A549 (cell line): ENCODE measurements around the gene CPB2. TPM values are rescaled to one million over a fixed set of nuclear protein-coding genes. Genes with fewer than 3 reads are reported as not detected.
A peak's percentile ranks its signal among the peaks of the same experiment; 100 is the strongest.

ENCODE experiments used
- ATAC-seq, 2 experiments: fragments of 200-7000 bp in 1 of 2; fragments of >200 bp in 1 of 2; cut with Nextera tagmentation in 1 of 2; cut with Tn5 transposase in 1 of 2; 3 replicates each; pipeline versions ENCODE4 v1.8.0 to v1.9.1; 2018 to 2020; ENCODE audit warnings: mild to moderate bottlenecking in 1 of 2, moderate library complexity in 1 of 2
- CTCF ChIA-PET: fragments of 300-600 bp; sonication (Branson Sonifier 250); formaldehyde crosslinking; extraction: SDS; loops from one replicate; lab custom pipeline; 2021; ENCODE audit warnings: antibody characterized with exemption, inconsistent platforms; lab: Yijun Ruan, JAX
- POLR2A ChIA-PET: fragments of 350-600 bp; formaldehyde crosslinking; extraction: SDS; loops from one replicate; lab custom pipeline; 2021; ENCODE audit warnings: antibody characterized with exemption, inconsistent platforms; lab: Yijun Ruan, JAX
- DNase-seq, 2 experiments: peaks; one replicate each; pipeline versions ENCODE4 v3.0.0 to v3.0.0-alpha.2; 2011 to 2016; ENCODE audit warnings: low read depth in 1 of 2, low spot score in 1 of 2
- FAIRE-seq: peaks from 2 replicates; lab custom pipeline; 2011; peaks lifted over from hg19 to GRCh38; lab: Jason Lieb, UNC
- H3K27ac ChIP-seq, 2 experiments: fragments of >200 bp; sonication (Bioruptor Twin); formaldehyde crosslinking; 3 replicates each; pipeline ENCODE4 v1.5.1; 2016 to 2017
- H3K4me1 ChIP-seq: fragments of >200 bp; sonication (Bioruptor Twin); formaldehyde crosslinking; 3 replicates; pipeline ENCODE4 v1.6.1; 2016
- H3K4me2 ChIP-seq: fragments of >200 bp; sonication (Bioruptor Twin); formaldehyde crosslinking; 3 replicates; pipeline ENCODE4 v1.6.1; 2016
- H3K4me3 ChIP-seq: fragments of >200 bp; sonication (Bioruptor Twin); formaldehyde crosslinking; 3 replicates; pipeline ENCODE4 v1.5.1; 2016
- H3K9me3 ChIP-seq: fragments of >200 bp; sonication (Bioruptor Twin); formaldehyde crosslinking; 3 replicates; pipeline ENCODE4 v1.6.1; 2016
- ATOH8 ChIP-seq: fragments of 250-450 bp; sonication (Bioruptor Pico); IDR thresholded peaks from 2 replicates; pipeline ENCODE4 v1.5.0; 2020; ENCODE audit warnings: low read depth, mild to moderate bottlenecking, moderate library complexity
- BCL3 ChIP-seq: fragments of >200 bp; sonication (Bioruptor Twin); formaldehyde crosslinking; IDR thresholded peaks from 3 replicates; pipeline ENCODE4 v1.6.1; 2016
- CBX8 ChIP-seq: fragments of 200-600 bp; sonication (generic); IDR thresholded peaks from 2 replicates; pipeline ENCODE4 v1.6.1; 2016
- CHD2 ChIP-seq: fragments of 150-350 bp; IDR thresholded peaks from 2 replicates; pipeline ENCODE4 v1.6.1; 2014; ENCODE audit warnings: low read length; ENCODE audit not compliant: partially characterized antibody
- CTCF ChIP-seq: fragments of >200 bp; sonication (Bioruptor Twin); formaldehyde crosslinking; IDR thresholded peaks from 3 replicates; pipeline ENCODE4 v1.5.1; 2016
- FOSB ChIP-seq: fragments of 250-450 bp; sonication (Bioruptor Pico); IDR thresholded peaks from 2 replicates; pipeline ENCODE4 v1.5.0; 2020; ENCODE audit warnings: mild to moderate bottlenecking, moderate library complexity
- FOXS1 ChIP-seq: fragments of 250-450 bp; sonication (Bioruptor Pico); IDR thresholded peaks from 2 replicates; pipeline ENCODE4 v1.5.0; 2020; ENCODE audit warnings: mild to moderate bottlenecking, moderate library complexity
- HES2 ChIP-seq: fragments of >200 bp; sonication (Bioruptor Twin); formaldehyde crosslinking; IDR thresholded peaks from 2 replicates; pipeline ENCODE4 v1.6.1; 2016
- HMGXB4 ChIP-seq: fragments of 250-450 bp; sonication (Bioruptor Pico); IDR thresholded peaks from 2 replicates; pipeline ENCODE4 v1.5.0; 2021; ENCODE audit warnings: mild to moderate bottlenecking, moderate library complexity, borderline replicate concordance
- HOXB13 ChIP-seq: fragments of 250-450 bp; sonication (Bioruptor Pico); IDR thresholded peaks from 2 replicates; pipeline ENCODE4 v1.5.0; 2020; ENCODE audit warnings: low read depth, mild to moderate bottlenecking, moderate library complexity
- HOXB5 ChIP-seq: fragments of 250-450 bp; sonication (Bioruptor Pico); IDR thresholded peaks from 2 replicates; pipeline ENCODE4 v1.5.0; 2020; ENCODE audit warnings: mild to moderate bottlenecking, moderate library complexity
- MAFK ChIP-seq: fragments of 450-650 bp; IDR thresholded peaks from 2 replicates; pipeline ENCODE4 v1.6.1; 2014; ENCODE audit not compliant: partially characterized antibody
- RARB ChIP-seq: fragments of 250-450 bp; sonication (Bioruptor Pico); IDR thresholded peaks from 2 replicates; pipeline ENCODE4 v1.8.0; 2021; ENCODE audit warnings: mild to moderate bottlenecking, moderate library complexity
- REST ChIP-seq: fragments of 200-600 bp; sonication (generic); IDR thresholded peaks from 2 replicates; pipeline ENCODE4 v1.6.1; 2016; ENCODE audit warnings: antibody characterized with exemption, mild to moderate bottlenecking, moderate library complexity
- RFX5 ChIP-seq: fragments of 450-650 bp; IDR thresholded peaks from 2 replicates; pipeline ENCODE4 v1.7.1; 2014; ENCODE audit warnings: antibody characterized with exemption, mild to moderate bottlenecking, moderate library complexity
- SREBF2 ChIP-seq: fragments of 450-650 bp; IDR thresholded peaks from 2 replicates; pipeline ENCODE4 v1.6.1; 2014; ENCODE audit warnings: mild to moderate bottlenecking, moderate library complexity
- TFCP2L1 ChIP-seq: fragments of 250-450 bp; sonication (Bioruptor Pico); IDR thresholded peaks from 2 replicates; pipeline ENCODE4 v1.5.0; 2021; ENCODE audit warnings: mild to moderate bottlenecking
- USF2 ChIP-seq: fragments of 450-650 bp; IDR thresholded peaks from 2 replicates; pipeline ENCODE4 v1.6.1; 2014; ENCODE audit warnings: antibody characterized with exemption
- WGBS: methylation state at CpG from one replicate; pipeline ENCODE4 v1.1.6; 2017; ENCODE audit errors: missing lambda C conversion rate; 5-methylcytosine and 5-hydroxymethylcytosine counted together
- polyA plus RNA-seq, 4 experiments: library from polyadenylated mRNA; depleted of rRNA in 3 of 4; stranded (reverse); fragments of >200 nt; fragmentation: RNase III in 1 of 4; extraction: RNeasy Plus Mini Kit Qiagen cat#74134 plus additional on column Dnase treatment in 1 of 4; gene quantifications; 2 replicates in 3 of 4; 3 replicates in 1 of 4; pipeline ENCODE4 v1.2.3, GENCODE V29; 2011 to 2017

Gene CPB2
- polyA plus RNA-seq, 2 of the 4 experiments (the other 2 are of a cell fraction) = 0.05 to 0.48 TPM

GRCh38 chr13:46134494-46134893, 29.7 kb upstream of the CPB2 start:
- ATAC-seq (no peak), FAIRE-seq (no peak), DNase-seq (no peak)
- 88% methylated on average over 2 of the region's 2 CpGs for WGBS
- H3K9me3 ChIP-seq = no peaks in the 10 kb centered on the region
- no peak overlapping the region for H3K27ac ChIP-seq
- peak; percentile 38 for TF ChIP-seq MAFK
- no peak for TF ChIP-seq HOXB13 (CRISPR knock-in tag)
- H3K4me1 ChIP-seq = no peaks in the 10 kb centered on the region
- POLR2A ChIA-PET = no interaction called here
- CTCF ChIA-PET = interaction anchor here (2.4 kb wide), 1 partner anchor 26 kb away, joined by 7 read pairs; no protein-coding TSS in a partner anchor
- no peak overlapping the region for H3K4me2 ChIP-seq
- no peak overlapping the region for H3K4me3 ChIP-seq

- Histone ChIP-seq H3K9me3 (no peaks in the 10 kb centered on the region), H3K4me2 (no peak overlapping the region), H3K4me3 (no peak overlapping the region), H3K27ac (no peak overlapping the region), H3K4me1 (no peaks in the 10 kb centered on the region)
- ChIA-PET CTCF (interaction anchor here (0.9 to 1.1 kb wide), 2 partner anchors 19 to 69 kb away, joined by 3 read pairs; no protein-coding TSS in a partner anchor), POLR2A (no interaction called here)
- 50% methylated on average over 3 of the region's 3 CpGs for WGBS
- ATAC-seq (no peak), FAIRE-seq (no peak), DNase-seq (no peak)
- no peak for TF ChIP-seq TFCP2L1
- TF ChIP-seq RARB (CRISPR knock-in tag) = no peak
- no peak for TF ChIP-seq HMGXB4 (CRISPR knock-in tag)
- TF ChIP-seq ATOH8 (CRISPR knock-in tag) = no peak
- no peak for TF ChIP-seq BCL3
- TF ChIP-seq USF2 = no peak
- TF ChIP-seq HES2 = no peak
- no peak for TF ChIP-seq RFX5
- no peak for TF ChIP-seq MAFK
- TF ChIP-seq FOSB (CRISPR knock-in tag) = no peak
- TF ChIP-seq CBX8 = no peak
- no peak for TF ChIP-seq FOXS1 (CRISPR knock-in tag)
- TF ChIP-seq SREBF2 = no peak
- no peak for TF ChIP-seq HOXB5 (CRISPR knock-in tag)
- TF ChIP-seq CTCF = no peak
- TF ChIP-seq CHD2 = no peak
- no peak for TF ChIP-seq REST
Observed at GRCh38 chr13:46132109-46132508, 27.3 kb upstream of the CPB2 start.
